K562 (cell line): ENCODE data around the gene DDX46. TPM values are rescaled to one million over a fixed set of nuclear protein-coding genes. Genes with fewer than 3 reads are reported as not detected.

ENCODE experiments used
- RBBP5 ChIP-seq: fragments of 200-600 bp; sonication (generic); IDR thresholded peaks from 2 replicates; pipeline ENCODE4 v1.6.1; 2012; ENCODE audit warnings: borderline replicate concordance, mild to moderate bottlenecking, low read length, control low read depth, inconsistent platforms; ENCODE audit not compliant: insufficient read depth, poor library complexity, severe bottlenecking
- STAG1 ChIP-seq: sonication (generic); formaldehyde crosslinking; IDR thresholded peaks from 2 replicates; pipeline ENCODE4 v1.5.0; 2020; ENCODE audit warnings: missing genetic modification reagents, borderline replicate concordance
- polyA plus RNA-seq, 8 experiments: library from polyadenylated mRNA; depleted of rRNA in 4 of 8; stranded (reverse) in 5 of 8; unstranded in 3 of 8; fragments of >200 nt; fragmentation: Nextera tagmentation in 2 of 8; fragmentation: Illumina TruSeq in 1 of 8; extraction: Ambion mirVana in 2 of 8; extraction: Trizol in 1 of 8; gene quantifications; 2 replicates each; pipeline versions ENCODE4 v1.2.1 to v1.2.3, GENCODE V29; 2011 to 2014; ENCODE audit warnings: inconsistent platforms in 1 of 8, missing spikeins in 1 of 8
- total RNA-seq, 7 experiments: library from RNA; depleted of rRNA in 6 of 7; stranded (reverse); fragments of >200 nt in 6 of 7; fragmentation: Illumina TruSeq in 2 of 7; extraction: Trizol in 2 of 7; gene quantifications; 2 replicates each; pipeline versions ENCODE4 v1.2.1 to v1.2.3, GENCODE V29; 2011 to 2021; ENCODE audit warnings: low replicate concordance in 1 of 7
- TF ChIP-seq, protein P1 (sequence below), 2 experiments: fragments of 450-650 bp in 1 of 2; sonication (generic) in 1 of 2; formaldehyde crosslinking in 1 of 2; IDR thresholded peaks; 2 replicates each; pipeline versions ENCODE4 v1.7.1 to v1.9.0; 2016 to 2022; ENCODE audit warnings: inconsistent platforms in 1 of 2, mild to moderate bottlenecking in 1 of 2, missing genetic modification reagents in 1 of 2

Gene DDX46
- total and polyA plus RNA-seq, 9 of the 15 experiments (the other 6 are each of a cell fraction or from before 2014, with no cell fraction given) = 26.2 to 99.0 (median 76.4) TPM

DNA sequence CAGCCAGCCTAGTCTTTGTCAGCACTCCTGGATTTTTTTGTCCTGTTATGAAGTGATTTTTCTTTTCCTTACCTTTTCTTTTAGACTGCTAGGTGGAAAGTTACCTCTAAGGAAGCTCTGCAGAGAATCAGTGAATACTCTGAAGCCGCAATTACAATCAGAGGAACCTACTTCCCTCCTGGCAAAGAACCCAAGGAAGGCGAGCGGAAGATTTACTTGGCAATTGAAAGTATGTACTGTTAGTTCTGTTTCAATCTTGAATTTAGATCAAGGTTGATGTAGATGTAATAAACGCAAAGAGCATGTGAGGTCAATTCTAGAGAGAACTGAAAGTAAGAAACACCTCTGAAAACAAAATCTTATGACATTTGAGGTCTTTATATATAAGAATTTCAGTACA, 60.2 kb downstream of the DDX46 start (continued):
- TF ChIP-seq, protein P1, sequence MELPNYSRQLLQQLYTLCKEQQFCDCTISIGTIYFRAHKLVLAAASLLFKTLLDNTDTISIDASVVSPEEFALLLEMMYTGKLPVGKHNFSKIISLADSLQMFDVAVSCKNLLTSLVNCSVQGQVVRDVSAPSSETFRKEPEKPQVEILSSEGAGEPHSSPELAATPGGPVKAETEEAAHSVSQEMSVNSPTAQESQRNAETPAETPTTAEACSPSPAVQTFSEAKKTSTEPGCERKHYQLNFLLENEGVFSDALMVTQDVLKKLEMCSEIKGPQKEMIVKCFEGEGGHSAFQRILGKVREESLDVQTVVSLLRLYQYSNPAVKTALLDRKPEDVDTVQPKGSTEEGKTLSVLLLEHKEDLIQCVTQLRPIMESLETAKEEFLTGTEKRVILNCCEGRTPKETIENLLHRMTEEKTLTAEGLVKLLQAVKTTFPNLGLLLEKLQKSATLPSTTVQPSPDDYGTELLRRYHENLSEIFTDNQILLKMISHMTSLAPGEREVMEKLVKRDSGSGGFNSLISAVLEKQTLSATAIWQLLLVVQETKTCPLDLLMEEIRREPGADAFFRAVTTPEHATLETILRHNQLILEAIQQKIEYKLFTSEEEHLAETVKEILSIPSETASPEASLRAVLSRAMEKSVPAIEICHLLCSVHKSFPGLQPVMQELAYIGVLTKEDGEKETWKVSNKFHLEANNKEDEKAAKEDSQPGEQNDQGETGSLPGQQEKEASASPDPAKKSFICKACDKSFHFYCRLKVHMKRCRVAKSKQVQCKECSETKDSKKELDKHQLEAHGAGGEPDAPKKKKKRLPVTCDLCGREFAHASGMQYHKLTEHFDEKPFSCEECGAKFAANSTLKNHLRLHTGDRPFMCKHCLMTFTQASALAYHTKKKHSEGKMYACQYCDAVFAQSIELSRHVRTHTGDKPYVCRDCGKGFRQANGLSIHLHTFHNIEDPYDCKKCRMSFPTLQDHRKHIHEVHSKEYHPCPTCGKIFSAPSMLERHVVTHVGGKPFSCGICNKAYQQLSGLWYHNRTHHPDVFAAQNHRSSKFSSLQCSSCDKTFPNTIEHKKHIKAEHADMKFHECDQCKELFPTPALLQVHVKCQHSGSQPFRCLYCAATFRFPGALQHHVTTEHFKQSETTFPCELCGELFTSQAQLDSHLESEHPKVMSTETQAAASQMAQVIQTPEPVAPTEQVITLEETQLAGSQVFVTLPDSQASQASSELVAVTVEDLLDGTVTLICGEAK (IDR thresholded peaks at IDR 0.05) = no peak
- TF ChIP-seq, protein P1 (CRISPR knock-in tag; IDR thresholded peaks at IDR 0.05) = no peak
- TF ChIP-seq RBBP5 = no peak
- TF ChIP-seq STAG1 = no peak
